HG02759 (cell line): ENCODE data around the gene DENND4A.
"Not testable (repeated sequence)": the region's sequence is repeated elsewhere in the genome, so short reads cannot be mapped to it uniquely, and the experiment has no call there.

Experiments
- ATAC-seq: cut with Tn5 transposase; IDR thresholded peaks from one replicate; pipeline ENCODE4 v1.9.1; 2021; ENCODE audit warnings: mild to moderate bottlenecking, moderate library complexity; ENCODE audit not compliant: unreplicated experiment

The DENND4A gene

GRCh38 chr15:65819563-65819960 lies 27.5 kb upstream of the DENND4A start:
- no peak for ATAC-seq

GRCh38 chr15:65818927-65819562 lies 27.0 kb upstream of the DENND4A start:
- peak; percentile 65 for ATAC-seq

GRCh38 chr15:65816441-65816840 lies 24.3 kb upstream of the DENND4A start:
- no peak for ATAC-seq

- not testable (repeated sequence) for ATAC-seq
These were observed 23.9 kb upstream of the DENND4A start for GRCh38 chr15:65816008-65816407.

GRCh38 chr15:65814271-65814670 lies 22.2 kb upstream of the DENND4A start:
- not testable (repeated sequence) for ATAC-seq

GRCh38 chr15:65812916-65813315 lies 20.8 kb upstream of the DENND4A start:
- ATAC-seq = no peak

- ATAC-seq = no peak
These were observed 20.4 kb upstream of the DENND4A start for GRCh38 chr15:65812467-65812866.

- ATAC-seq = no peak
These were observed 19.7 kb upstream of the DENND4A start for GRCh38 chr15:65811835-65812234.

GRCh38 chr15:65811011-65811733 lies 19.1 kb upstream of the DENND4A start:
- ATAC-seq = not testable (repeated sequence)

- no peak for ATAC-seq
These were observed 14.3 kb upstream of the DENND4A start for GRCh38 chr15:65806397-65806796.

GRCh38 chr15:65805019-65805745 lies 13.1 kb upstream of the DENND4A start:
- no peak for ATAC-seq

GRCh38 chr15:65804252-65804931 lies 12.3 kb upstream of the DENND4A start:
- no peak for ATAC-seq

GRCh38 chr15:65801229-65801805 lies 9.2 kb upstream of the DENND4A start:
- no peak for ATAC-seq

GRCh38 chr15:65796610-65797078 lies 4.6 kb upstream of the DENND4A start:
- no peak for ATAC-seq

- ATAC-seq = no peak
These were observed 3.6 kb upstream of the DENND4A start for GRCh38 chr15:65795663-65796216.

GRCh38 chr15:65793818-65794104 lies 1.7 kb upstream of the DENND4A start:
- no peak for ATAC-seq

- ATAC-seq = no peak
These were observed 1.1 kb upstream of the DENND4A start for GRCh38 chr15:65792988-65793817.

- ATAC-seq = no peak
These were observed 557 bp downstream of the DENND4A start for GRCh38 chr15:65791335-65792137.

GRCh38 chr15:65790694-65791334 lies 1.3 kb downstream of the DENND4A start:
- no peak for ATAC-seq
